ENCODE data around the gene REG4.
"Not testable (repeated sequence)": the region's sequence is repeated elsewhere in the genome, so short reads cannot be mapped to it uniquely, and the experiment has no call there.

The REG4 gene

GRCh38 chr1:119853155-119853554, 41.9 kb upstream of the REG4 start:
- H3K27ac ChIP-seq (ENCODE audit: low read length), result no peak overlapping the region
- no peak overlapping the region for H2AFZ ChIP-seq (ENCODE audit: low read depth, low read length)
- H3K27me3 ChIP-seq (ENCODE audit: low read depth, low read length), result no peaks in the 10 kb centered on the region
- H3K79me2 ChIP-seq (ENCODE audit: low read length), result no peaks in the 10 kb centered on the region
- H3K36me3 ChIP-seq (replicated peaks; ENCODE audit: low read depth, low read length), result no peaks in the 10 kb centered on the region
- no peak for TF ChIP-seq EZH2phosphoT487 (IDR thresholded peaks at IDR 0.05; ENCODE audit: low read depth)
- TF ChIP-seq, protein P1, sequence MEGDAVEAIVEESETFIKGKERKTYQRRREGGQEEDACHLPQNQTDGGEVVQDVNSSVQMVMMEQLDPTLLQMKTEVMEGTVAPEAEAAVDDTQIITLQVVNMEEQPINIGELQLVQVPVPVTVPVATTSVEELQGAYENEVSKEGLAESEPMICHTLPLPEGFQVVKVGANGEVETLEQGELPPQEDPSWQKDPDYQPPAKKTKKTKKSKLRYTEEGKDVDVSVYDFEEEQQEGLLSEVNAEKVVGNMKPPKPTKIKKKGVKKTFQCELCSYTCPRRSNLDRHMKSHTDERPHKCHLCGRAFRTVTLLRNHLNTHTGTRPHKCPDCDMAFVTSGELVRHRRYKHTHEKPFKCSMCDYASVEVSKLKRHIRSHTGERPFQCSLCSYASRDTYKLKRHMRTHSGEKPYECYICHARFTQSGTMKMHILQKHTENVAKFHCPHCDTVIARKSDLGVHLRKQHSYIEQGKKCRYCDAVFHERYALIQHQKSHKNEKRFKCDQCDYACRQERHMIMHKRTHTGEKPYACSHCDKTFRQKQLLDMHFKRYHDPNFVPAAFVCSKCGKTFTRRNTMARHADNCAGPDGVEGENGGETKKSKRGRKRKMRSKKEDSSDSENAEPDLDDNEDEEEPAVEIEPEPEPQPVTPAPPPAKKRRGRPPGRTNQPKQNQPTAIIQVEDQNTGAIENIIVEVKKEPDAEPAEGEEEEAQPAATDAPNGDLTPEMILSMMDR (IDR thresholded peaks at IDR 0.05; ENCODE audit: low read depth, low read length), result no peak
- H3K9me3 ChIP-seq (ENCODE audit: insufficient read depth, low read length), result no peaks in the 10 kb centered on the region
- no peaks in the 10 kb centered on the region for H3K4me1 ChIP-seq (ENCODE audit: low read length)
- no peak overlapping the region for H3K4me3 ChIP-seq (ENCODE audit: low read length)
- no peak overlapping the region for H3K9ac ChIP-seq (ENCODE audit: low read length)
- no peaks in the 10 kb centered on the region for H4K20me1 ChIP-seq (ENCODE audit: insufficient read depth, low read length)
- no peak overlapping the region for H3K4me2 ChIP-seq (ENCODE audit: low read length)

- H3K79me2 ChIP-seq (ENCODE audit: low read length); H3K4me3 ChIP-seq (ENCODE audit: low read length); H3K36me3 ChIP-seq (replicated peaks; ENCODE audit: low read depth, low read length); H3K4me2 ChIP-seq (ENCODE audit: low read length); H2AFZ ChIP-seq (ENCODE audit: low read depth, low read length); H3K9me3 ChIP-seq (ENCODE audit: insufficient read depth, low read length); H3K27ac ChIP-seq (ENCODE audit: low read length); H3K4me1 ChIP-seq (ENCODE audit: low read length); H4K20me1 ChIP-seq (ENCODE audit: insufficient read depth, low read length); H3K9ac ChIP-seq (ENCODE audit: low read length): not testable (repeated sequence)
- TF ChIP-seq, protein P1 (IDR thresholded peaks at IDR 0.05; ENCODE audit: low read depth, low read length), result peak; percentile 52
- peaks cover 14% of the 10 kb centered on the region; the same call in 1 of the 2 replicates for H3K27me3 ChIP-seq (ENCODE audit: low read depth, low read length)
These were observed 32.9 kb upstream of the REG4 start for GRCh38 chr1:119844206-119844605.

GRCh38 chr1:119841306-119841705, 30.0 kb upstream of the REG4 start:
- Histone ChIP-seq H4K20me1 (ENCODE audit: insufficient read depth, low read length) (no peaks in the 10 kb centered on the region), H3K27me3 (ENCODE audit: low read depth, low read length) (peaks cover 10% of the 10 kb centered on the region; the same call in 1 of the 2 replicates), H3K36me3 (replicated peaks; ENCODE audit: low read depth, low read length) (no peaks in the 10 kb centered on the region), H3K27ac (ENCODE audit: low read length) (no peak overlapping the region), H3K4me1 (ENCODE audit: low read length) (peaks cover 21% of the 10 kb centered on the region), H3K4me3 (ENCODE audit: low read length) (no peak overlapping the region), H2AFZ (ENCODE audit: low read depth, low read length) (no peak overlapping the region), H3K9me3 (ENCODE audit: insufficient read depth, low read length) (no peaks in the 10 kb centered on the region), H3K9ac (ENCODE audit: low read length) (no peak overlapping the region), H3K4me2 (ENCODE audit: low read length) (no peak overlapping the region), H3K79me2 (ENCODE audit: low read length) (no peaks in the 10 kb centered on the region)
- TF ChIP-seq, protein P1 (IDR thresholded peaks at IDR 0.05; ENCODE audit: low read depth, low read length), result no peak
- TF ChIP-seq EZH2phosphoT487 (IDR thresholded peaks at IDR 0.05; ENCODE audit: low read depth), result no peak

DNA sequence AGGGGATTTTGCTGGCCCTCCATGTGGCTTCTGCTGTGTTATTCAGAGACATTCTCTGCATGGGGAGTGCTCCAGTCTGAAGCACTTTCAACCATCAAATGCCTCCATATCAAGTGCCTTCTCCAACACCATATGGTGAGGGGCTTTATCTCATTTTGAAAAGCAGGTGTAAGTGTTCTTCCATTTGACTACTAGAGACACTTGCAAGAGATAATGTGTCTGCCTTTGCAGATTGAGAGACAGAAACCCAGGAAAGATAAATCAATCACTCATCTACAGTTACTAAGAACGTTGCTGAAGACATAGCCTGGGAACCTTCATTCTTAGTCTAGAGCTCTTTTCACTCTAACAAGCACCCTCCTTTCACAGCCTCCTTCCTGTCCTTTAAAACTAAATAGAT, 29.5 kb upstream of the REG4 start:
- TF ChIP-seq EZH2phosphoT487 (IDR thresholded peaks at IDR 0.05; ENCODE audit: low read depth), result no peak
- TF ChIP-seq, protein P1 (IDR thresholded peaks at IDR 0.05; ENCODE audit: low read depth, low read length), result no peak
- H3K4me2 ChIP-seq (ENCODE audit: low read length), result no peak overlapping the region
- H3K9me3 ChIP-seq (ENCODE audit: insufficient read depth, low read length), result no peaks in the 10 kb centered on the region
- H3K27ac ChIP-seq (ENCODE audit: low read length), result no peak overlapping the region
- no peaks in the 10 kb centered on the region for H4K20me1 ChIP-seq (ENCODE audit: insufficient read depth, low read length)
- no peak overlapping the region for H2AFZ ChIP-seq (ENCODE audit: low read depth, low read length)
- H3K9ac ChIP-seq (ENCODE audit: low read length), result no peak overlapping the region
- H3K79me2 ChIP-seq (ENCODE audit: low read length), result no peaks in the 10 kb centered on the region
- H3K4me3 ChIP-seq (ENCODE audit: low read length), result no peak overlapping the region
- H3K36me3 ChIP-seq (replicated peaks; ENCODE audit: low read depth, low read length), result no peaks in the 10 kb centered on the region
- peaks cover 21% of the 10 kb centered on the region for H3K4me1 ChIP-seq (ENCODE audit: low read length)
- H3K27me3 ChIP-seq (ENCODE audit: low read depth, low read length), result peaks cover 6% of the 10 kb centered on the region; the same call in 1 of the 2 replicates

All from OCI-LY3 (cell line).